Activated CD4-positive, alpha-beta T cell treated with anti-CD3 and anti-CD28 coated beads, Interleukin-2, amount 50 U/mL, for 1 hour (primary cell): ENCODE data around the gene CSMD2.
"Not testable (repeated sequence)": the region's sequence is repeated elsewhere in the genome, so short reads cannot be mapped to it uniquely, and the experiment has no call there.

Source experiments
- DNase-seq: peaks from one replicate; pipeline ENCODE4 v3.0.0-alpha.2; 2020

The CSMD2 gene

GRCh38 chr1:34050709-34051485 lies 114.1 kb downstream of the CSMD2 start:
- DNase-seq = no peak

GRCh38 chr1:34049994-34050393 lies 115.0 kb downstream of the CSMD2 start:
- no peak for DNase-seq

DNA sequence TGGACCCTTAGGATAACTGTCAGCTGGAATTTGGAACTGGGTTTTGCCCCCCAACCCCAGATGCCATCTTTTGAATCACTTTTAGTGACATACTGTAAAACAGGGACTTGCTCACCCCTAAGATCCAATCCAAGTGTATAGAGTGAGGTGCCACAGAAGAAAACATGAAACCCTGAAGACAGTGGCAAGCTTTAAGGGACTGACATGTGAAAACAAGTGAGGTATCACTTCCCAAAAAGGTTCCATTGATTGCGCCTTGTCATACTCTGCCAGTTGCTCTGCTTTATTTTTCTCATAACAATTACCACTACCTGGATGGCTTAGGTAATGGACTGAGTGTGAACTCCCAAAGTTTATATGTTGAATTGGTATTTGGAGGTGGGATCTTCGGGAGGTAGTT lies 115.6 kb downstream of the CSMD2 start:
- DNase-seq = no peak

GRCh38 chr1:34037856-34038255 lies 127.2 kb downstream of the CSMD2 start:
- DNase-seq = no peak

DNA sequence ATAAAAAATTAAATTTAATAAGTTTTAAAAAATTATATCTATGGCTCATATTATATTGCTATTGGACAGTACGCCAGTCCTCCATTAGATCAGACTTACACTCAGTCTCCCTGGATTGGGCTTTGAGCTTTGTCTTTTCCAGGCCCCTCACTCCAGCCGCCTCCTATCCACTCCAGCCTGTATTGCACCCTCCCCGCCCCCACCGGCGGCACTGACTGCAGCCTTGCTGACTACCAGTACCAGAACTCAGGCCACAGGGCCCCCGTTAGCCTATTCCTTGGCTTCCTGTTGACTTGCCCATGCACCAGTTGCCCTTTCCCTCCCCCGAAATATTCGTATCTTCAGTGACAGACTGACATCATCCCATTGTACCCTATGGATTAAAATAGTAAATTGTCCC lies 127.9 kb downstream of the CSMD2 start:
- DNase-seq = no peak

GRCh38 chr1:34034036-34034435 lies 131.0 kb downstream of the CSMD2 start:
- DNase-seq = no peak

GRCh38 chr1:34029954-34030353 lies 135.1 kb downstream of the CSMD2 start:
- DNase-seq = no peak

DNA sequence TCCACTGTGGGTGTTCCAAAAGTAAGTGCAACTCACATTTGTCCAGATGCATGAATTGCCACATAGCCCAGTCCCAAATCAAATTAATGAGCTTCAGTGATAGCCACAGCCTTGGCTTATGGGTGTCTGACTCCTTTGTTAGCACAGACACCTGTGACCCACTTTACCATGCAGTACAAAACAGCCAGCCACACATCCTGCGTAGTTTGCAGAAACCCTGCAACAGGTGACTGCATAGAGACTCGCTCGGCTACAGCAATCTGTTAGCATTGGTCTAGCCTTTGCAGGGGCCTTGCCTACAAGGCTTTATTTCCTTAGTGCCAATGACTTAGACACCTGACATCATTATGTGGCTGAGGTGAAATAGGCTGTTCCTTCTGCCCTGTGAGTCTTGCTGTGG lies 135.5 kb downstream of the CSMD2 start:
- no peak for DNase-seq

DNA sequence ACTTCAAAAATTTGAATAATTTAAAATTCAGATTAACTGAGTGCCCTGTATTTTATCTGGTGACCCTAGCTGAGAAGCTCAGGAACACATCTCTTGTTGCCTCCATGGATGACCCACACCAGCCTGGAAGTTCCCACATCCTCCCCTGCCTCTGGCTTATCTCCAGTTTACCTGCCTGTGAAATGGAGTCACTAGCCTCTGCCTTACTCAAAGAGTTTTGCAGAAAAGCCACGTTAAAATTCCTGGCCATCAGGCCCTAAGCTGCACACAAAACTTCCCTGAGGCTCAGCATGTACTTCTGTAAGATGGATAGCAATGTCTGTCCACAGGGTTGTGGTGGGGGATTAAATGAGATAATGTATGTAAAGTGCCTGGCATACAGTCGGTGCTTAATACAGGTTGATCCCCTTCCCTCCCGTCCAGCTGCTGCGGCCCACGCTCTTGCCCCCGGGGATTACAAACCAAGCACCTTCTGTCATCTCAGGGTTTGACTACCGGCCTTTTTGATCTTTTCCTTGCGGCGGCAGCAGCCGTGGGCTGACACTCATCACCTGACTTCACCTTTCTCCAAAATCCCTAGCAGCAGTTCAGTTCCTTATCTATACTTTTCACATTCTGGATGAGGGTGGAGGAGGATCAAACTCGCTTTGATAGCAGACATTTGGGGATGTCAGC lies 136.5 kb downstream of the CSMD2 start:
- DNase-seq = no peak

DNA sequence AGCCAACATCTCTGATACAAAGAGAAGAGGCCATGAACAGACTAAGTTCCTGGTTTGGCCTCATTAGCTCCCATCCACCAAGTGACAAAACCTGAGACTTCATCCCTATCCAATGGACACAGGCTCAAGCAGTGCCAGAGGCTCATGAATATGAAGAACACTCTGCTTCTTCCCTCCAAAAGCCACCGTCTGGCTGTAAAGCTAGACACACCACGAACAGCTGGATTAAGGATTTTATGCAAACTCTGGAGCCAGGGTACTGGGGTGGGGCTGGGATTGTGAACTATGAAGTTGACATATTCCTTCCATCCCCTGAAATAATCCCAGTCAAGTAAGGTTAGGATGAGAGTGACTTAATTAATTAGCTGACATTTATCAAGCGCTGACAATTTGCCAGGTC lies 139.4 kb downstream of the CSMD2 start:
- DNase-seq = no peak

GRCh38 chr1:34024485-34024884 lies 140.5 kb downstream of the CSMD2 start:
- DNase-seq = no peak

DNA sequence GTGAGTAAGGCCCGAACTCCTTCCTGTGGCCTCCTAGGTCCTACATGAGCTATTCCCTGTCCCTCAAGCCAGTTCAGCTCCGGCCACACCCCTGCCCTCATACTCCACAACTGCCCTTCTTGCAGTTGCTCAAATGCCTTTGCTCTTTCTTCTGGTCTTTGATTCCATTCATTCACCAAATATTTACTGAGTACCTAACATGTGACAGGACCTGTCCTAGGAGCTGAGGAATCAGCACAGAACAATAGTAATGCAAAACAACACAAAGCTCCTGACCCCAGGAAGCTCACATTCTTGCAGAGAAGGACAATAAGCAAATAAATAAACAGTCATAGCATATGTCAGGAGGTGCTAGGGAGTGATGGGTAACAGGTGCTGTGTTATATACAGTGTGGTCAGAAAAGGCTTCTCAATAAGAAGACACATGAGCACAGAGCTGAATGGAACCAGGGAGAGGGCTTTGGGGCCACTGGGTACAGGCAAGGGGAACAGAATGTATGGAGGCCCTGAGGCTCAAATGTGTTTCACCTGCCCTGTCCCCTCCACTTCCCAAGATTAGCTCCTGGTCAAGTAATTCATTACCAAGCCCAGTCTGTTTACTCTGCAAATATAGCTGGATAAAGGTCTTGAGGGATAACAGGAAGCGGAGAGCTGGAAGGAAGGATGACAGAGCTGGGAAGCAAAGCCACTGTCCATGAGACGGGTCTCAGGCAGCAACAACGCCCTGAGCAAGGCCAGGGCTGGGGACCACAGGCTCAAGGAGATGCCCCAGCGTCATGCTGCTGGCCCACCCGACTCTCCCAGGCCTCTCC lies 145.1 kb downstream of the CSMD2 start:
- no peak for DNase-seq

DNA sequence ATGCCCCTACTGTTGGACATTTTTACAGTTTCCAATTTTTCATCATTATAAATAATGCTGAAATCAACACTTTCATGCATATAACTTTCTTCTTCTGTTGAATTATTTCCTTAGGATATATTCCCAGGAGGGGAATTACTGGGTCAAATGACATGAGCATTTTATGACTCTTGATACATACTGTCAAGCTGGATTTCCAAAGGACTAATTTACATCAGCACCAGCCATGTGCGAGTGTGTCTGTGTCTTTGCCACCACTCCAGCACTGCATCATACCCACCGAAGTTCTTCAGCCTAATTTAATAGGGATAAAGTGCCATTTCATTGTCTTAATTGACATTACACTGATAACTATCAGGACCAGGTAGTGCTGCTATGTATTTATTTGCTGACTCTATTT lies 146.7 kb downstream of the CSMD2 start:
- no peak for DNase-seq

DNA sequence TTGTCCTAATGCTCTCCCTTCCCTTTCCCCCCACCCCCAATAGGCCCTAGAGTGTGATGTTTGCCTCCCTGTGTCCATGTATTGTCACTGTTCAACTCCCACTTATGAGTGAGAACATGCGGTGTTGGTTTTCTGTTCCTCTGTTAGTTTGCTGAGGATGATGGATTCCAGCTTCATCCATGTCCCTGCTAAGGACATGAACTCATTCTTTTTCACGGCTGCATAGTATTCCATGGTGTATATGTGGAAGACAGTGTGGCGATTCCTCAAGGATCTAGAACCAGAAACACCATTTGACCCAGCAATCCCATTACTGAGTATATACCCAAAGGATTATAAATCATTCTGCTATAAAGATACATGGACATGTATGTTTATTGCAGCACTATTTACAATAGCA lies 148.7 kb downstream of the CSMD2 start:
- DNase-seq = not testable (repeated sequence)

GRCh38 chr1:34013958-34014737 lies 150.9 kb downstream of the CSMD2 start:
- DNase-seq = no peak

GRCh38 chr1:34013136-34013535 lies 151.9 kb downstream of the CSMD2 start:
- DNase-seq = no peak

- no peak for DNase-seq
These were observed 155.6 kb downstream of the CSMD2 start for GRCh38 chr1:34009340-34009985.

- DNase-seq = no peak
These were observed 157.3 kb downstream of the CSMD2 start for GRCh38 chr1:34007760-34008159.

DNA sequence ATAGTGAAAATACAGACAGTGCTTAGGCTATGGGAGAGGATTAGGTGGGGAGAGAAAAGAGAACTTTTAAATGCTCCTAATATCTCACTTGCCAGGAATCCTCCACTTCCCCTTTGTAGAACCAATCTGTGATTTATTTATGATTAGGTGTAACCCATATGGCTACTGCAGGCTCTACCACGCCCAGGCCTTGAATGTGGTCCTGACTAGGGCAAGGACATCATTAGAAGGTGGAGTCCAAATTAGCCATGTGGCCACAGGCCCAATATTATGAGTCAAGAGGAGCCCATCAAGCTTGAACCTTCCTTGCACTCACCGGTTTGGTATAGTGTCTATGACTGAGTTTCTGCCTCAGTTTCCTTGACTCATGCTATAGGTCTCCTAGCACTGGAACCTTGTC lies 159.7 kb downstream of the CSMD2 start:
- no peak for DNase-seq

DNA sequence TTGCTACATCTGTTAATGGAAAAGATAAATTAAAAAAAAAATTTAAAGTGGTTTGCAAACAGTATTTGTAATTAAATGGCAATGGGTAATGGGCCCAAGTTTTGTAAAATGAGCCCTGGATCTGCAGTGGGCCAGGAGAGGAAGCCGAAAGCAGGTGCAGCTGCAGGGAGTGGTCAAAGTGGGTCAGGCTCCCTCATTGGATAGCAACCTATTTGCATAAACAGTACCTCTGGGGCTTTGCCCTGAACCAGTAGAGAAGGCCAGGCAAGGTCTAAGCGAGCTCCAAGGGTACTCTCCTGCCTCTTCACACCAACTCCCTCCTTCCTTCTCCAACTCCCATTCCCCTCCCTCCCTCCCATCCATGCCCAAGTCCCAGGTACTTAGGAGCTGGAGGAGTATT lies 162.2 kb downstream of the CSMD2 start:
- no peak for DNase-seq

- DNase-seq = no peak
These were observed 167.6 kb downstream of the CSMD2 start for GRCh38 chr1:33997127-33998036.
